Transverse colon (tissue), 4 donors: ENCODE data around the gene PRKCA. TPM values are rescaled to one million over a fixed set of nuclear protein-coding genes. Genes with fewer than 3 reads are reported as not detected.

Source experiments
- DNase-seq: peaks from one replicate; pipeline ENCODE4 v3.0.0-alpha.2; 2019
- H3K27ac ChIP-seq, 4 donors: fragments of 200-600 bp; sonication (generic); 2 replicates each; pipeline ENCODE4 v1.5.1; 2016 to 2018; ENCODE audit warnings: inconsistent platforms in 4 of 4
- H3K27me3 ChIP-seq: fragments of 200-600 bp; sonication (generic); 2 replicates; pipeline ENCODE4 v1.5.1; 2017; ENCODE audit warnings: inconsistent platforms
- H3K36me3 ChIP-seq, 4 donors: fragments of 200-600 bp; sonication (generic); 2 replicates each; pipeline ENCODE4 v1.5.1; 2017 to 2019; ENCODE audit warnings: inconsistent platforms in 4 of 4
- H3K4me1 ChIP-seq, 4 donors: fragments of 200-600 bp; sonication (generic); 2 replicates each; pipeline ENCODE4 v1.5.1; 2017 to 2020; ENCODE audit warnings: inconsistent platforms in 4 of 4
- H3K4me3 ChIP-seq, 4 donors: fragments of 200-600 bp; sonication (generic); 1 replicate in 1 of 4; 2 replicates in 3 of 4; pipeline versions ENCODE4 v1.5.1 to v1.6.1; 2017 to 2019; ENCODE audit warnings: inconsistent platforms in 4 of 4
- H3K9me3 ChIP-seq, 2 donors: fragments of 200-600 bp; sonication (generic); 2 replicates each; pipeline ENCODE4 v1.5.1; 2017 to 2019; ENCODE audit warnings: inconsistent platforms in 2 of 2
- CTCF ChIP-seq, 5 experiments: fragments of 200-600 bp in 3 of 5; fragments of 450-650 bp in 2 of 5; sonication (generic) in 3 of 5; IDR thresholded peaks; 1 replicate in 2 of 5; 2 replicates in 3 of 5; pipeline ENCODE4 v1.5.1; 2016 to 2017; ENCODE audit warnings: antibody characterized with exemption in 5 of 5, inconsistent platforms in 3 of 5, mild to moderate bottlenecking in 2 of 5, moderate library complexity in 1 of 5
- EP300 ChIP-seq: sonication (generic); formaldehyde crosslinking; IDR thresholded peaks from one replicate; pipeline ENCODE4 v1.6.1; 2017; ENCODE audit warnings: antibody characterized with exemption, low read depth
- POLR2A ChIP-seq: fragments of 450-650 bp; IDR thresholded peaks from one replicate; pipeline ENCODE4 v1.6.1; 2016; ENCODE audit warnings: antibody characterized with exemption, mild to moderate bottlenecking, moderate library complexity
- POLR2AphosphoS5 ChIP-seq, 3 donors: sonication (generic); formaldehyde crosslinking; IDR thresholded peaks; one replicate each; pipeline ENCODE4 v1.6.1; 2016; ENCODE audit warnings: antibody characterized with exemption in 3 of 3
- WGBS, 2 donors: methylation state at CpG; one replicate each; pipeline ENCODE4 v1.1.5; 2018; ENCODE audit warnings: low coverage in 1 of 2; 5-methylcytosine and 5-hydroxymethylcytosine counted together
- in situ Hi-C, 4 donors: fragments of 200-750 bp; cut with MboI; loops; one replicate each; pipeline versions ENCODE4 v1.15.0 to v1.15.1; 2017; ENCODE audit warnings: low sequenced_read_pairs in 3 of 4, low pct_ligation_motif_present in 1 of 4, low pct_unique_long_range_greater_than_20kb in 1 of 4
- intact Hi-C: fragments of 100-400 bp; cut with DNase I; formaldehyde crosslinking; loops from one replicate; pipeline ENCODE4 v1.15.1; 2023; ENCODE audit warnings: low total_unique reads
- total RNA-seq, 4 donors: library from RNA; depleted of rRNA; stranded (reverse); fragments of >200 nt; gene quantifications; one replicate each; pipeline ENCODE4 v1.1.0, GENCODE V29; 2016

Gene PRKCA
- total RNA-seq, 4 donors from 2014 or later: 16.1 to 49.7 (median 31.7) TPM

GRCh38 chr17:66573078-66573477 is 270.7 kb downstream of the PRKCA start:
- no peaks in the 10 kb centered on the region for H3K27me3 ChIP-seq
- WGBS, 2 donors: 65 to 82% methylated on average over 4 of the region's 4 CpGs
- TF ChIP-seq POLR2AphosphoS5 (IDR thresholded peaks at IDR 0.05) (no peak), CTCF (IDR thresholded peaks at IDR 0.05) (no peak), EP300 (no peak), POLR2A (no peak)
- no peaks in the 10 kb centered on the region for H3K36me3 ChIP-seq
- no peak overlapping the region for H3K27ac ChIP-seq
- intact Hi-C loops (loop anchor here (5.0 kb wide), 1 partner anchor 321 kb away; no protein-coding TSS in a partner anchor), in situ Hi-C loops (loop anchor here in 1 of 4 donors (25.0 kb wide), 1 partner anchor 311 kb away; no protein-coding TSS in a partner anchor)
- DNase-seq: no peak
- H3K9me3 ChIP-seq: no peaks in the 10 kb centered on the region
- H3K4me3 ChIP-seq: no peak overlapping the region
- no peaks in the 10 kb centered on the region for H3K4me1 ChIP-seq

GRCh38 chr17:66574123-66574522 is 271.7 kb downstream of the PRKCA start:
- intact Hi-C loops (loop anchor here (5.0 kb wide), 1 partner anchor 322 kb away; no protein-coding TSS in a partner anchor), in situ Hi-C loops (loop anchor here in 1 of 4 donors (25.0 kb wide), 1 partner anchor 312 kb away; no protein-coding TSS in a partner anchor)
- H3K27ac ChIP-seq: no peak overlapping the region
- no peaks in the 10 kb centered on the region for H3K4me1 ChIP-seq
- no peaks in the 10 kb centered on the region for H3K27me3 ChIP-seq
- DNase-seq: no peak
- WGBS, 2 donors: 81 to 94% methylated on average over 3 to 4 of the region's 4 CpGs
- TF ChIP-seq POLR2A (no peak), POLR2AphosphoS5 (IDR thresholded peaks at IDR 0.05) (no peak), CTCF (IDR thresholded peaks at IDR 0.05) (no peak), EP300 (no peak)
- no peaks in the 10 kb centered on the region for H3K9me3 ChIP-seq
- H3K4me3 ChIP-seq: no peak overlapping the region
- H3K36me3 ChIP-seq: no peaks in the 10 kb centered on the region

DNA sequence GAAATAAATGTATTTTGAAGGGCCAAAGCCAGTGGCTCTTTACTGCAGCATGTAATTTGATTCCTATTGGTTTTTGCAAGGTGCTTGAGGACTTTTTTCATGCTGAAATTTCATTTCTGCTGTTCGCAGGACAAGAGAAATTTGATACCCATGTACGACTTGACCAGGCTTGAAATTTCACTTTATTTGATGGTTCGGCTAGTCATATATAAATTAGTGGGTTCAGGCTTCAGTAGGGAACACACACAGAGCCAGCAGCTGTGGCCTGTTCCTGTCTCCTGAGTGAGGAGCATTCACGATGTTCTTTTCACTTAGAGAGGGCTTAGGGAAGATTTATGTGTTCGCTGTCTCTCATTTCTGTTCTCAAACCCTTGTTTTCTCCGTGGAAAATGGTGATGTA is 274.1 kb downstream of the PRKCA start:
- intact Hi-C loops (no loop called here), in situ Hi-C loops (no loop called here)
- no peak overlapping the region for H3K27ac ChIP-seq
- H3K4me1 ChIP-seq: peaks cover 3 to 18% (median 7%) of the 10 kb centered on the region in 4 donors
- no peaks in the 10 kb centered on the region for H3K27me3 ChIP-seq
- TF ChIP-seq POLR2A (no peak), POLR2AphosphoS5 (IDR thresholded peaks at IDR 0.05) (no peak), EP300 (no peak), CTCF (IDR thresholded peaks at IDR 0.05) (no peak)
- no peaks in the 10 kb centered on the region for H3K9me3 ChIP-seq
- WGBS, 2 donors: 76 to 78% methylated on average over 4 to 6 of the region's 6 CpGs
- H3K36me3 ChIP-seq: no peaks in the 10 kb centered on the region
- H3K4me3 ChIP-seq: no peak overlapping the region
- DNase-seq: no peak

- intact Hi-C loops: no loop called here
- H3K36me3 ChIP-seq: no peaks in the 10 kb centered on the region
- in situ Hi-C loops: no loop called here
These were observed 274.6 kb downstream of the PRKCA start for GRCh38 chr17:66577041-66577440.

More at GRCh38 chr17:66577041-66577440, 274.6 kb downstream of the PRKCA start:
- Histone ChIP-seq H3K9me3 (no peaks in the 10 kb centered on the region), H3K27me3 (no peaks in the 10 kb centered on the region), H3K4me3 (no peak overlapping the region), H3K4me1 (peaks cover 3 to 20% (median 7%) of the 10 kb centered on the region in 4 donors), H3K27ac (no peak overlapping the region)
- TF ChIP-seq CTCF (IDR thresholded peaks at IDR 0.05) (no peak), EP300 (no peak), POLR2A (no peak), POLR2AphosphoS5 (IDR thresholded peaks at IDR 0.05) (no peak)
- WGBS, 2 donors: 86 to 100% methylated on average over 1 to 7 of the region's 8 CpGs
- DNase-seq: no peak
